Esophagus muscularis mucosa (tissue), 2 donors: Measurements from ENCODE around the gene KCNG4.

Source experiments
- EP300 ChIP-seq: sonication (generic); formaldehyde crosslinking; IDR thresholded peaks from one replicate; pipeline ENCODE4 v1.6.1; 2017; ENCODE audit warnings: antibody characterized with exemption
- POLR2A ChIP-seq: fragments of 450-650 bp; IDR thresholded peaks from one replicate; pipeline ENCODE4 v1.6.1; 2017; ENCODE audit warnings: antibody characterized with exemption, moderate library complexity, mild to moderate bottlenecking, low read depth

DNA sequence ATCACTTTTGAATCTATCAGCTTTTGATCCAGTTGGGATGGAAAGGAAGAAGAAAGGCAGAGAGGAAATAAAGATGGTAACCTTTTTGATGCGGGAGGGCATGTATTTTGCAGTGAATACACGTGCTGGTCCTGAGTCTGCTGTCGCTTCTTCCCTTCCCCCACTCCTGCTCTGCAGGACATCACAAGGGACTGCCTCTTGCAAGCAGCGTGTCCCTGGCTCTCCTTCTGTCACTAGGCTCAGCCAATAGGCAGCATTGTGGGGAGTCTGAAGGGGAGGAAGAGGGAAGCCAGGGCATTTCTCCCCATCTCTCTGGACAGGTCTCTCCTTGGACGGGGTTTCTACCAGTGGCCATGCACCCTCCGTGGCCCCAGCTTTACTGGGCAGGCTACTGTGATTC, 39.2 kb upstream of the KCNG4 start:
- TF ChIP-seq EP300 (no peak), POLR2A (no peak)
